GM20000 (cell line): Measurements from ENCODE around the gene AAGAB.

Experiments
- DNase-seq: peaks from one replicate; pipeline ENCODE4 v3.0.0; 2012; ENCODE audit warnings: low spot score
- TF ChIP-seq, protein P1 (sequence below): IDR thresholded peaks from 2 replicates; pipeline ENCODE4 v1.5.1; 2012; ENCODE audit warnings: mild to moderate bottlenecking, control low read depth; ENCODE audit errors: extremely low read depth, missing control alignments

AAGAB gene

GRCh38 chr15:67168694-67169093 is 85.8 kb downstream of the AAGAB start:
- TF ChIP-seq, protein P1, sequence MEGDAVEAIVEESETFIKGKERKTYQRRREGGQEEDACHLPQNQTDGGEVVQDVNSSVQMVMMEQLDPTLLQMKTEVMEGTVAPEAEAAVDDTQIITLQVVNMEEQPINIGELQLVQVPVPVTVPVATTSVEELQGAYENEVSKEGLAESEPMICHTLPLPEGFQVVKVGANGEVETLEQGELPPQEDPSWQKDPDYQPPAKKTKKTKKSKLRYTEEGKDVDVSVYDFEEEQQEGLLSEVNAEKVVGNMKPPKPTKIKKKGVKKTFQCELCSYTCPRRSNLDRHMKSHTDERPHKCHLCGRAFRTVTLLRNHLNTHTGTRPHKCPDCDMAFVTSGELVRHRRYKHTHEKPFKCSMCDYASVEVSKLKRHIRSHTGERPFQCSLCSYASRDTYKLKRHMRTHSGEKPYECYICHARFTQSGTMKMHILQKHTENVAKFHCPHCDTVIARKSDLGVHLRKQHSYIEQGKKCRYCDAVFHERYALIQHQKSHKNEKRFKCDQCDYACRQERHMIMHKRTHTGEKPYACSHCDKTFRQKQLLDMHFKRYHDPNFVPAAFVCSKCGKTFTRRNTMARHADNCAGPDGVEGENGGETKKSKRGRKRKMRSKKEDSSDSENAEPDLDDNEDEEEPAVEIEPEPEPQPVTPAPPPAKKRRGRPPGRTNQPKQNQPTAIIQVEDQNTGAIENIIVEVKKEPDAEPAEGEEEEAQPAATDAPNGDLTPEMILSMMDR = no peak
- no peak for DNase-seq

- no peak for DNase-seq
- TF ChIP-seq, protein P1 = no peak
These were observed 87.4 kb downstream of the AAGAB start for GRCh38 chr15:67167091-67167490.

DNA sequence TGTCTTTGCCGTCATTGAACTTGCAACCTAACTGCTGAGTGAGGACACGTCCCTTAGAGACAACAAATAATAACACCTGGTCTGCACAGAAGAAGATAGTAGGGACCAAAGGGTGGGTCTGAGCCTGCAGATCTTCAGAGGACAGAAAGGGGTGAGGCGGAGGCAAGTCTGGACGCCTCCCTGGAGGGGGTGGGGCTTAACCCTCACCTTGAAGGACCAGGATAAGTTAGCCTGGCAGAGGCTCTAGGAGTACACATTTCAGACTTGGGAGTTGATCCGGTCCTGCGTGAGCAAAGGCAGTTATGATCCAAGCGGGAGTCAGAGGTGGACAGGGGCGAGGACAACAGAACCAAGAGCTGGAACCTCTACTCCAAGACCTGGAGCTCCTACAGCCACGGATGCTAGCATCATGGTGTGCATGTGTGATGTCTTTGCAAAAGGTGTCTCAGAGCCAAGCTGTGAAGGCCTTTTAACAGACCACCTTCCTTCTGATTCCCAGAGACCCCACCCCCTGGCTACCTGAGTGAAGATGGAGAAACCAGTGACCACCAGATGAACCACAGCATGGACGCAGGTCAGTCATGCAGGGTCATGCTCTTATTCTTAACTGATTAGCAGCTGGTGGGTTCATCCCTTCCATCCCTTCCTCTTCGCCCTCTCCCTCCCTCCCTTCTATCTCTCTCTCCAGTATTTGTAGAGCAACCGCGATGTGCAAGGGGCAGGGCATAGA is 88.0 kb downstream of the AAGAB start:
- TF ChIP-seq, protein P1 = no peak
- no peak for DNase-seq

GRCh38 chr15:67165254-67166253 is 88.9 kb downstream of the AAGAB start:
- TF ChIP-seq, protein P1 = no peak
- DNase-seq = no peak

- TF ChIP-seq, protein P1 = no peak
- DNase-seq = no peak
These were observed 89.6 kb downstream of the AAGAB start for GRCh38 chr15:67164811-67165253.

GRCh38 chr15:67164401-67164791 is 90.1 kb downstream of the AAGAB start:
- DNase-seq = no peak
- TF ChIP-seq, protein P1 = no peak

- DNase-seq = no peak
- TF ChIP-seq, protein P1 = no peak
These were observed 91.3 kb downstream of the AAGAB start for GRCh38 chr15:67163180-67163579.
